Stimulated activated CD4-positive, alpha-beta T cell treated with anti-CD3 and anti-CD28 coated beads, Interleukin-2, amount 100 ng/mL, for 4 hours (primary cell): ENCODE results near the gene RAB4B.
"Not testable (repeated sequence)": the region's sequence is repeated elsewhere in the genome, so short reads cannot be mapped to it uniquely, and the experiment has no call there.

Experiments
- DNase-seq: peaks from one replicate; pipeline ENCODE4 v3.0.0-alpha.2; 2020; ENCODE audit warnings: low read depth

The RAB4B gene

GRCh38 chr19:40780582-40780981, 2.5 kb downstream of the RAB4B start:
- no peak for DNase-seq

- DNase-seq, result no peak
Observed at GRCh38 chr19:40781140-40781539, 3.1 kb downstream of the RAB4B start.

GRCh38 chr19:40783711-40784110, 5.7 kb downstream of the RAB4B start:
- DNase-seq, result no peak

DNA sequence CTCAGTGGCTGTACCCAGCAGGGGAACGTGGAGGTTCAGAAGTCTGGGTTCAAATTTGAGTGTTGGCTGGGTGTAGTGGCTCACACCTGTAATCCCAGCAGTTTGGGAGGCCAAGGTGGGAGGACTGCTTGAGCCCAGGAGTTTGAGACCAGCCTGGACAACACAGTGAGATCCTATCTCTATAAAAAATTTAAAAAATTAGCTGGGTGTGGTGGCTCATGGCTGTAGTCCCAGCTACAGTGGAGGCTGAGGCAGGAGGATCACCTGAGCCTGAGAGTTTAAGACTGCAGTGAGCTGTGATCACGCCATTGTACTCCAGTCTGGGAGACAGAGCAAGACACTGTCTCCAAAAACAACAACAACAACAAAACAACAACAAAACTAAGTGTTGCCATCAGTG, 6.1 kb downstream of the RAB4B start:
- DNase-seq, result not testable (repeated sequence)

GRCh38 chr19:40785526-40785925, 7.5 kb downstream of the RAB4B start:
- DNase-seq, result no peak

DNA sequence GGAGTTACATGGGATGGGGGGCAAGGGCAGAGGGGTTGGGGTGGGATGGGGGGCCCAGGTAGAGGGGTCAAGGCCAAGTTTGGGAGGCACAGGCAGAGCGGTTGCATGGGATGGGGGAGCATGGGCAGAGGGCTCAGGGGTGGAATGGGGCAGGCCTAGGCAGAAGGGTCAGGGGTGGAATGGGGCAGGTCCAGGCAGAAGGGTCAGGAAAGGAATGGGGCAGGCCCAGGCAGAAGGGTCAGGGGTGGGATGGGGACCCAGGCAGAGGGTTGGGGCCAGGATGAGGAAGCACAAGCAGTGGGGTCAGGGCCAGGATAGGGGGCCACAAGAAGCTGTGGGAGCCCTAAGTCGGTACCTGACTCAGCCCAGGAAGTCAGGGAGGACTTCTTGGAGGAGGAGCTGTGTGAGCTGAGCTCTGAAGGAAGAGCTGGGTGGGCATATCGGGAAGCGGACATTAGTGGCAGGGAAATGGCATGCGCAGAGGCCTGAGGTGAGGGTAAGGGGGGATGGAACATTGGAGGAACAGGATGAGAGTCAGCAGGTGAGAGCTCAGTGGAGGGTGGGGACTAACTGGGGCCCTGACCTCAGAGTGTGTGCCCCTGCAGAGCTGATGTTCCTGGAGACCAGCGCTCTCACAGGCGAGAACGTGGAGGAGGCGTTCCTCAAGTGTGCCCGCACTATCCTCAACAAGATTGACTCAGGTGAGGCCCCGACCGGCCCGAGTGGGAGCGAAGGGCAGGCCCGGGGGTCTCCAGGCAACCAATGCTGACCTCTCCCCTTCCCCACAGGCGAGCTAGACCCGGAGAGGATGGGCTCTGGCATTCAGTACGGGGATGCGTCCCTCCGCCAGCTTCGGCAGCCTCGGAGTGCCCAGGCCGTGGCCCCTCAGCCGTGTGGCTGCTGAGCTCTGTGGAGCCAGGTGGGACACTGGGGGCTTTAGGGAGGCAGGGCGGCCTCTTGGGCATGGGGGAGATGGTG, 8.3 kb downstream of the RAB4B start:
- no peak for DNase-seq

DNA sequence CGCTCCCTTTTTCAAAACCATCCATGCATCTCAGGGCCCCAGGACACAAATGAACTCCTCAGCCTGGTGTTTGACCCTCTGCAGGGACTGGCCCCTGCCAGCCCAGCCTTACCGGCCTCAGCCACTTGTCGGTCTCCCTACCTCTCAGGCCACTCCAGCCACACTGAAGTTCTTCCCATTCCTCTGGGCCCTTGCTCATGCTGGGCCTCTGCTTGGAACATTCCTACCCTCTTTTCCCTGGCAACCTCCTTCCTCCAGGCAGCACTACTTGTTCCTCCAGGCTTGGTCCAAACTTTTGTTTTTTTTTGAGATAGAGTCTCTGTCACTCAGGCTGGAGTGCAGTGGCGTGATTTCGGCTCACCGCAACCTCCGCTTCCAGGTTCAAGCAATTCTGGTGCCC, 13.3 kb downstream of the RAB4B start:
- DNase-seq, result no peak

GRCh38 chr19:40791996-40792395, 13.9 kb downstream of the RAB4B start:
- DNase-seq, result no peak

DNA sequence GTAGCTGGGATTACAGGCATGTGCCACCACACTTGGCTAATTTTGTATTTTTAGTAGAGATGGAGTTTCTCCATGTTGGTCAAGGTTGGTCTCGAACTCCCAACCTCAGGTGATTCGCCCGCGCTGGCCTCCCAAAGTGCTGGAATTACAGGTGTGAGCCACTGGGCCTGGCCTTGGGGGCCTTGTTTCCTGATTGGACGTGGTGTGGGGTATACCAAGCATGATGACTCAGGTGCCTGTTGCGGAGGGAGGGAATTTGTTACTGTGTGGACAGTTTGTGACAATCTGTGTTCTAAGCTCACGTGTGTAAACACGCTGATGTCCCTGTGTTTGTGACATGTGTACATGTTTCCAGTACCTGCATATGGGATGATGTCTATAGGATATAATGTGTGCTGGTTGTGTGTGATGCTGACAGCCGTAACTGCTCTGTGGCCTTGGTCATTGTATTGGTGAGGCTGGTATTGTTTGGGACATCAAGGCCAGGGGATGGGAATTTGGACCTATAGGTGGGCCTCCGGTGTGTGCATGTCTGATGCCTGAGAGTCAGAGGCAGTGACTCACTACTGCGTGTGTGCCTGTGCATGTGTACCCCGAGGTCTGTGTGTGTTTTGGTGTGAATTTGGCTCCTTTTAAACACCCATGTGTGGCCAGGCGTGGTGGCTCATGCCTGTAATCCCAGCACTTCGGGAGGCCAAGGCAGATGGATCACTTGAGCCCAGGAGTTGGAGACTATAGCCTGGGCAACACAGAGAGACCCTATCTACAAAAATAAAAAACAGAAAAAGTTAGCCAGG, 19.3 kb downstream of the RAB4B start:
- DNase-seq, result no peak

- DNase-seq, result no peak
Observed at GRCh38 chr19:40797963-40798682, 20.1 kb downstream of the RAB4B start.

GRCh38 chr19:40798683-40799557, 20.9 kb downstream of the RAB4B start, which contains the start of gene EGLN2:
EGLN2 (plus strand) TSS chr19:40799191; CDS start chr19:40800573, 1,382 bp downstream.
- peak; percentile 100 for DNase-seq

DNA sequence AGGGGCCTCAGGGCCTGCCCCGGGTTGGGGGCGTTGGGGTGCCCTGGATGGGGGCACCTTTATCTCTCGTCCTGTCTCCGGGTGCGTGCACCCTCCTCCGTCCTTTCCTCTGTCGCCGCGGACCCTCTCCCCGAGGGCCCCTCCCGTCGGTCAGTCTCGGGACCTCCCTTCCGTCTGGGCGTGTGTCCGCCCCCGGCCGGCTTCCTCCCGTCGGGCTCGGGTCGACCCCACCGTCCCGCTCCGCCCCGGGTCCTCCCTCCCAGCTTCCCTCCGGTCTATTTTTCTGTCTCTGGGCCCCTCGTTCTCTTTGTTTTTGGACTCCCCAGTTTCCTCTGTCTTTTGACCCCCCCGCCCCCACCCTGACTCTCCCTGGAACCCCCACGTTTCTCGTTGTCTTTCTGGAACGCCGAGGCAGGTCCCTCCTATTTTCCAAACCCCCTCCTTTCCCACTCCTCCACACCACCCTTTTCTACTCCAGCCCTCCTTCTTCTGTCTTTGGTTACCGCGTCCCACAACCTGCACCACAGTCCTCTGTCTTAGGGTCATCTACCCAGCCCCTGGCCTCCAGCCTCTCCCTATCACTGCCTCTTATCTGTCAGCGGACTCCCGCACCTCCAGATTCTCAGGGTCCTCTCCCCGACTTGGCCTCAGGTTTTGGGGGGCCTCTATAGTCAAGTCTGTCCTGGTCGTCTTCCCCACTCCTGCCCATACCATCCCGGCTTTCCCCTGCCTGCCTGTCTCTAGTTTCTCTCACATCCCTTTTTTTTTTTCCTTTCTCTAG, 21.7 kb downstream of the RAB4B start:
- DNase-seq, result no peak

DNA sequence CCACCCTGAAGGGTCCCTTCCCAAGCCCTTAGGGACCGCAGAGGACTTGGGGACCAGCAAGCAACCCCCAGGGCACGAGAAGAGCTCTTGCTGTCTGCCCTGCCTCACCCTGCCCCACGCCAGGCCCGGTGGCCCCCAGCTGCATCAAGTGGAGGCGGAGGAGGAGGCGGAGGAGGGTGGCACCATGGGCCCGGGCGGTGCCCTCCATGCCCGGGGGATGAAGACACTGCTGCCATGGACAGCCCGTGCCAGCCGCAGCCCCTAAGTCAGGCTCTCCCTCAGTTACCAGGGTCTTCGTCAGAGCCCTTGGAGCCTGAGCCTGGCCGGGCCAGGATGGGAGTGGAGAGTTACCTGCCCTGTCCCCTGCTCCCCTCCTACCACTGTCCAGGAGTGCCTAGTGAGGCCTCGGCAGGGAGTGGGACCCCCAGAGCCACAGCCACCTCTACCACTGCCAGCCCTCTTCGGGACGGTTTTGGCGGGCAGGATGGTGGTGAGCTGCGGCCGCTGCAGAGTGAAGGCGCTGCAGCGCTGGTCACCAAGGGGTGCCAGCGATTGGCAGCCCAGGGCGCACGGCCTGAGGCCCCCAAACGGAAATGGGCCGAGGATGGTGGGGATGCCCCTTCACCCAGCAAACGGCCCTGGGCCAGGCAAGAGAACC, 22.4 kb downstream of the RAB4B start:
- no peak for DNase-seq

DNA sequence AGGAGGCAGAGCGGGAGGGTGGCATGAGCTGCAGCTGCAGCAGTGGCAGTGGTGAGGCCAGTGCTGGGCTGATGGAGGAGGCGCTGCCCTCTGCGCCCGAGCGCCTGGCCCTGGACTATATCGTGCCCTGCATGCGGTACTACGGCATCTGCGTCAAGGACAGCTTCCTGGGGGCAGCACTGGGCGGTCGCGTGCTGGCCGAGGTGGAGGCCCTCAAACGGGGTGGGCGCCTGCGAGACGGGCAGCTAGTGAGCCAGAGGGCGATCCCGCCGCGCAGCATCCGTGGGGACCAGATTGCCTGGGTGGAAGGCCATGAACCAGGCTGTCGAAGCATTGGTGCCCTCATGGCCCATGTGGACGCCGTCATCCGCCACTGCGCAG, 22.9 kb downstream of the RAB4B start:
- no peak for DNase-seq

GRCh38 chr19:40801426-40802299, 23.6 kb downstream of the RAB4B start:
- DNase-seq, result no peak

GRCh38 chr19:40802300-40803169, 24.5 kb downstream of the RAB4B start:
- no peak for DNase-seq

GRCh38 chr19:40803170-40803856, 25.3 kb downstream of the RAB4B start:
- no peak for DNase-seq
